Fibroblast of skin of back (primary cell): ENCODE measurements around the gene HMGN3.

ENCODE experiments used
- DNase-seq: peaks from one replicate; pipeline ENCODE4 v3.0.0-alpha.2; 2013

Gene HMGN3

GRCh38 chr6:79184086-79184485 lies 50.4 kb downstream of the HMGN3 start:
- no peak for DNase-seq

GRCh38 chr6:79180052-79180451 lies 54.4 kb downstream of the HMGN3 start:
- no peak for DNase-seq

GRCh38 chr6:79173378-79173777 lies 61.1 kb downstream of the HMGN3 start:
- no peak for DNase-seq

- no peak for DNase-seq
Measured at GRCh38 chr6:79170959-79171358, 63.5 kb downstream of the HMGN3 start.

- no peak for DNase-seq
Measured at GRCh38 chr6:79170431-79170830, 64.1 kb downstream of the HMGN3 start.

GRCh38 chr6:79168695-79168980 lies 65.8 kb downstream of the HMGN3 start:
- DNase-seq = peak; percentile 7

GRCh38 chr6:79167931-79168694 lies 66.4 kb downstream of the HMGN3 start:
- peak; percentile 21 for DNase-seq

GRCh38 chr6:79159846-79160245 lies 74.6 kb downstream of the HMGN3 start:
- no peak for DNase-seq

- DNase-seq = no peak
Measured at GRCh38 chr6:79158856-79159516, 75.5 kb downstream of the HMGN3 start.

- no peak for DNase-seq
Measured at GRCh38 chr6:79157961-79158644, 76.4 kb downstream of the HMGN3 start.

- DNase-seq = no peak
Measured at GRCh38 chr6:79152269-79152737, 82.2 kb downstream of the HMGN3 start.
